HG02970 (cell line): ENCODE data around the gene FAM174C.

Source experiments
- ATAC-seq: cut with Tn5 transposase; IDR thresholded peaks from one replicate; pipeline ENCODE4 v1.9.1; 2021; ENCODE audit warnings: mild to moderate bottlenecking, moderate library complexity, moderate number of reproducible peaks; ENCODE audit not compliant: unreplicated experiment, low FRiP score

Gene FAM174C

DNA sequence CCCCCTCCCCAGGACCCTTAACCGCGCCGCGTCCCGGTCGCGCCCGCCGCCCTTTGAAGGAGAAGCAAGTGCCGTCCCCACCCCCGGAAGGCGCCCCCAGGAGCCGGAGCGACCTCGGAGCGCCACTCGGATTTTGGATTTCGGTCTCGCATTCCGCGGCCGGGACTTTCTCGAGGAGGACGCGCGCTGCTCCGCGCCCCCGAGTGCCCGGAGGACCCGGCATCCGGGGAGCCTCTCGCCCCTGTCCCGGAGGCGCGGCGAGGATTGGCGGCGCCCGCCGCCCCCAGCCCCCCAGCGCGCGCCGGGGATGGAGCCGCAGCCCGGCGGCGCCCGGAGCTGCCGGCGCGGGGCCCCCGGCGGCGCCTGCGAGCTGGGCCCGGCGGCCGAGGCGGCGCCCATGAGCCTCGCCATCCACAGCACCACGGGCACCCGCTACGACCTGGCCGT lies 25.3 kb upstream of the FAM174C start:
- no peak for ATAC-seq

- ATAC-seq = no peak
Observed at GRCh38 chr19:1250437-1251260, 24.7 kb upstream of the FAM174C start.

DNA sequence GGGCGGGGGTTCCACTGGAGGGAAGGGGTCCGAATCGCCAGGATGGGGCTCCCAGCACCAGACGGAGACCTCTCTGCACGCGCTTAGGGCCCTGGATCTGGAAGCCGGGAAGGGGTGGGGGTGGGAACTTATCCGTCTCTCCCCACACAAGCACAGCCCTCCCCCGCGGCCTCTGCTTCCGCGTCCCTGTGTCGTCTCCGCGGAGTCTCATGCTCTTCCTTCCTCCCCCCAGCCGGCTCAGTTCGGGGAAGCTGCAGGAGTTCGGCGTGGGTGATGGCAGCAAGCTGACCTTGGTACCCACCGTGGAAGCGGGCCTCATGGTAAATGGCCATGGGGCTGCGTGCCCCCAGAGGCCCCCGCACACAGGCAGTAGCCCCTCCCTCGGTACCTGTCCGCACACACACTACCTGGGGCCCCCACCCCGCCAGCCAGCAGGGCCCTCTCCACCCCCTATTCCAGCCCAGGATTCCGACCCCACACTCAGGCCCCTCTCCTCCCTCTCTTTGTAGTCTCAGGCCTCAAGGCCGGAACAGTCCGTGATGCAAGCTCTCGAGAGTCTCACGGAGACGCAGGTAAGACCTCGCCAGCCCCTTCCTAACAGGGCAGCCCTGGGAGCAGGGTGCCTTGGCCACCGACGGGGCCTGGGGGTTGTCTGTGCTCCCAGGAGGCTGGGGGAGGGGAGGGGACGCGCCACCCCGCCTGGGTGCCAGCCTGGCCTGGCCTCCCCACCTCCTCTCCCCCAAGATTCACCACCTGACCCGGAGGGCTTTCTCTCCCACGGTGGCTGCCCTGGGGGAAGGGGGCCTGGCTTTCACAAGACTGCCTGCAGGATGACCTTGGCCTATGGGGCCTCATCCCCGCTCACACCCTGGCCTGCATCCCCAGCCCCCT lies 23.8 kb upstream of the FAM174C start:
- no peak for ATAC-seq

- no peak for ATAC-seq
Observed at GRCh38 chr19:1252221-1252820, 23.0 kb upstream of the FAM174C start.

- ATAC-seq = no peak
Observed at GRCh38 chr19:1252821-1253513, 22.4 kb upstream of the FAM174C start.

DNA sequence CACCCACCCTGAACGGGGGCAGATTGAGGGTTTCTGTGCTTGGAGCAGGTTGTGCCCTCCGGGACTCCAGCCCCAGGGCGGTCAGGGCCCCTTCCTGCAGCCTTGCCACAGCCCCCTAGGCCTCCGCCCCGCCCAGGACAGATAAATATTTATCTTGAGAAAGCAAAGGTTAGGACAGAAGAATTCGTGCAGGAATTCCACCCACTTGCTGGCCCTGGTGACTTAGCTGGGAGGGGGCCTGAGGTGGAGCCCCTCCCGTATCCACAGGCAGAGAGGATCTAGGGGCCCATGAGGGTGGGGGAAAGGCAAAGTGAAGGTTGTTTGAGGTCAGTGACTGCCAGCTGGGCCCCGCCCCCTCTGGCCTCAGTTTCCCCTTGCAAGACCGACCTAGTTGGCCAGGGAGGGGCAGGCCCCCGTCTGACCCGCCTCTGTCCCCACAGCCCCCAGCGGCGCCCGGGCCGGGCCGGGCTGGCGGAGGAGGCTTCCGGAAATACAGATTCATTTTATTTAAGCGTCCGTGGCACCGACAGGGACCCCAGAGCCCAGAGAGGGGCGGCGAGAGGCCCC lies 21.7 kb upstream of the FAM174C start:
- ATAC-seq = no peak

DNA sequence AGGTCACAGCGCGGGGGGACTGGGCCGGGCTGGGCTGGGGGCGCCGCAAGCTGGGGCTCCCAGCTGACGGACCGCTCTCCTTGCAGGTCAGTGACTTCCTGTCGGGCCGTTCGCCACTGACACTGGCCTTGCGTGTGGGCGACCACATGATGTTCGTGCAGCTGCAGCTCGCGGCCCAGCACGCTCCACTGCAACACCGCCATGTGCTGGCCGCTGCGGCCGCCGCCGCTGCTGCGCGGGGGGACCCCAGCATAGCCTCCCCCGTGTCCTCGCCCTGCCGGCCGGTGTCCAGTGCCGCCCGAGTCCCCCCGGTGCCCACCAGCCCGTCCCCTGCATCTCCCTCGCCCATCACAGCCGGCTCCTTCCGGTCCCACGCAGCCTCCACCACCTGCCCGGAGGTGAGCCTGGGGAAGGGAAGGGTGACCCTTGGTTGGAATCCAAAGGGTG lies 21.2 kb upstream of the FAM174C start:
- ATAC-seq = no peak

- no peak for ATAC-seq
Observed at GRCh38 chr19:1254530-1255185, 20.7 kb upstream of the FAM174C start.

DNA sequence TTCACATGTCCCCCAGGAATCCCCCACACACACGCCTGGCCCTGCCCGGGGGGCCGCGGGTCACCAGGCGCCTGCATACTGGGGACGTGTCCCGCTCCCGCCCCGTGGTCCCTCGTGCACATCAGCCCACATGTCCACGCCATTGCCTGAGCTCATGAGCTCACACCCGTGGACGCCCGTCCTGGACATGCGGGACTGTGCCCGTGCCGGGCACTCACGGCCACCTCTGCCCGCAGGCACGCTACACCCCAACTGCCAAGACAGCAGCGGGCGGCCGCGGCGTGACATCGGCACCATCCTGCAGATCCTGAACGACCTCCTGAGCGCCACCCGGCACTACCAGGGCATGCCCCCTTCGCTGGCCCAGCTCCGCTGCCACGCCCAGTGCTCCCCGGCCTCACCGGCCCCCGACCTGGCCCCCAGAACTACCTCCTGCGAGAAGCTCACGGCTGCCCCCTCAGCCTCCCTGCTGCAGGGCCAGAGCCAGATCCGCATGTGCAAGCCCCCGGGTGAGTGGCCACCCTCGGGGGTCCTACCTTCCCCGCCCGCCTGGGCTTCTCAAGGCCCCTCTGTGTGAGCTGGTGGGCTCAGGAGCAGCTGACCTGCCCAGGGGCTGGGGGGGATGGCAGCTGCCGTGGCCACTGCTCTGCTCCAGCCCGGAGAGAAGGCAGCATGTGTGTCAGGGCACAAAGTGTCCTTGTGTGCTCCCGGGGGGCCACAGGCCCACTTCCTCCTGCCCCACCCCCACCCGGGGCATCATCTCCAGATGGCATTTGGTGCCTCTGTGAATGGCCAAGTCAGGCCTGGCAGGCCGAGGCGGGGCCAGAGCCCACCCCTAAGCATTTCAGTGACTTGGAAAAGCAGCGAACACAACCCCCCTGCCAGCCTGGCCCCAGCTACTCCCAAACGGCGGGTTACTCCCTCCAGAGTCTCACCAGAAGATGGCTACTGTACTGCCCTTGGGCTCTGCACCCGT lies 19.9 kb upstream of the FAM174C start:
- no peak for ATAC-seq

DNA sequence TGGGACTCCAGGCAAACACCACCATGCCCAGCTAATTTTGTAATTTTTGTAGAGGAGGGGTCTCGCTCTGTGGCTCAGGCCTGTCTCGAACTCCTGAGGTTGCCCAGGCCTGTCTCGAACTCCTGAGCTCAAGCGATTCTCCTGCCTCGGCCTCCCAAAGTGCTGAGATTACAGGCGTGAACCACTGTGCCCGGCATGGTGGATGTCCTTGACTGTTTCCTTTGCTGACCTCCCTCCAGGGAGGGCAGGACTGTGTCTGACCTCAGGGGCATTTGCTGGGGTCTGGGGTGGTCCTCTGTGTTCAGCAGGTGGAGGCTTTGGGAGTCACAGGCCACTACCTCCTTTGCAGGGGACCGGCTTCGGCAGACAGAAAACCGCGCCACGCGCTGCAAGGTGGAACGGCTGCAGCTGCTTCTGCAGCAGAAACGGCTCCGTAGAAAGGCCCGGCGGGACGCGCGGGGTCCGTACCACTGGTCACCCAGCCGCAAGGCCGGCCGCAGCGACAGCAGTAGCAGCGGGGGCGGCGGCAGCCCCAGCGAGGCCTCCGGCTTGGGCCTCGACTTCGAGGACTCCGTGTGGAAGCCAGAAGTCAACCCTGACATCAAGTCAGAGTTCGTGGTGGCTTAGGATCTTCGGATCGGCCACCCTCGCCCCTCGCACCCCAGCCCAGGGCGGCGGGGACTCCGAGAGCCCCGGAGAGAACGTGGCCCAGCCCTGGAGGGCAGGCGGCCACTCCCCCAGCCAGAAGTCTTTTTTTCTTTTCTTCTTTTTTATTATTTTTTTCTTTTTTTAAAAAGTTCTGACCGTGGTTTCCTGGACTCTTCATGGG lies 18.5 kb upstream of the FAM174C start:
- no peak for ATAC-seq

DNA sequence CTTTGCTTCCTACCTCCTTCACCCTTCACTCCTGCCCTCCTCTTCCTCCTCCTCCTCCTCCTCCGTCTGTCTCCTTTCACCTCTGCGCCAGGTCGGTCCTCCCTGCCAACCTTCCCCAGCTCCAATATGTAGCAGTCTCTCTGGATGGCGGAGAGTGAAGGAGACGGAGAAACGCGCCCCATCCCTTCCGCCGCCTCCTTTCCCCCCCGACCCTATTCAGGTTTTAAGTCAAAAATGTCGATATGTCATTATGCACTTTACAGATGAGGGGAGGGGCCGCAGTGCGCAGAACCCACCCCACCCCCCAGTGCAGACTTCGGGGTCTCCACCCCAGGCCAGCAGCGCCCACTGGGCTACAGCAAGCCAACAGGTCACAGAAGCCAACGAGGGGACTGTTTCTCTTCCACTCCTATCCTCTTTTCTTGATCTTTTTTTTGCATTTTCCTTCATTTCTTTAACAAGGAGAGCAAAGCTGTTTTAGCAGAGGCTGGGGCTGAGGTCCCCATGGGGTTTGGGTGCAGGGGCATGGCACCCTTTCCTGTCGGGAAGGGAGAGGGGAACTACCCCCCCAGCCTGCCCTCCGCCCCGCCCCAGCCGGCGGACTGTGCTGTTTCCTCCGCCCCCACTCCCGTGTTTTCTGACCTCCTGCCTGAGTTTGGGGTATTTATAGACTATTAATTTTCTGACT lies 17.7 kb upstream of the FAM174C start:
- ATAC-seq = no peak

GRCh38 chr19:1258163-1258492 lies 17.2 kb upstream of the FAM174C start:
- no peak for ATAC-seq

GRCh38 chr19:1258707-1259205 lies 16.6 kb upstream of the FAM174C start:
- ATAC-seq = no peak

DNA sequence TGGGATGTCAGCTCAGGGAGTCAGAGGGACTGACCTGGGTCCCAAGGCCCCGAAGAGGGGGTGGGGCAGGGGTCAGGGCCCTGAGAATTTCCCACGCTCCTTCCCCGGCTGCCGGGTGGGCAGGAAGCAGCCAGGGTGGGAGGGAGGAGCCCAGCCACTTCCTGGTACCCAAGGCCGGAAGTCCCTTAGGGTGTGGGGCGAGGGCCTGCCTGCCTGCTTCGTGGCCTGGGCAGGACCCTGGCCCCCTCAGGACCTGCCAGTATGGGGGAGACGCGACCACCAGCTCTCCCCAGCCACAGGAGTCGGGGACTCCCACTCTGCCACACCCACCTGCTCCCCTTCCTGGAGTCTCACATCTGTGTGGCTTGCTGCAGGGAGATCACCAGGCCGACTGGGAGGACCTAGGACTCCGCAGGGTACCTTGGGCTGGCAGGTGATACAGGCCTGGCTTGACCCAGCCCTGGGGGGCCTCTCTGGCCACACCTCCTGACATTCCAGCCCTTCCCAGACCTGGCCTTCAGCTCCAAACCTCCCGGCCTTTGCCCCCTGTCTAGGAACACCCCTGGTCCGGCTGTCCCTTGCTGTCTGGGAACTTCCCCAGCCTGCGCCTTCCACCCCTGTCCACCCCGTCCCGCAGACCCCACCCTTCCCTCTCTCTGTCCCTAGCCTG lies 16.0 kb upstream of the FAM174C start:
- ATAC-seq = peak; percentile 31

GRCh38 chr19:1259876-1260748 lies 15.2 kb upstream of the FAM174C start:
- ATAC-seq = peak; percentile 3
